ENCODE measurements around the gene RANBP1. TPM values are rescaled to one million over a fixed set of nuclear protein-coding genes. Genes with fewer than 3 reads are reported as not detected.

The RANBP1 gene
- total RNA-seq, 1 experiment from 2014 or later: 522 TPM

GRCh38 chr22:20111689-20112622, 3.9 kb upstream of the RANBP1 start:
- H3K9me3 Mint-ChIP-seq: no peaks in the 10 kb centered on the region
- H3K4me2 ChIP-seq (ENCODE audit: insufficient read depth, insufficient read length, low read length): no peak overlapping the region

More at GRCh38 chr22:20111689-20112622, 3.9 kb upstream of the RANBP1 start:
- Histone ChIP-seq H3K9ac (ENCODE audit: extremely low read depth, insufficient read length, low read length) (no peak overlapping the region), H3K79me2 (ENCODE audit: insufficient read depth, low read length) (no peaks in the 10 kb centered on the region; the same call in 1 of the 2 replicates), H2BK12ac (ENCODE audit: insufficient read length, low read depth, low read length) (no peak overlapping the region), H3K9me3 (ENCODE audit: control insufficient read depth, low read depth, low read length) (no peaks in the 10 kb centered on the region), H3T11ph (ENCODE audit: low read length) (no peak overlapping the region), H3K4ac (ENCODE audit: low read depth, low read length) (no peak overlapping the region), H3K56ac (ENCODE audit: insufficient read length, low read depth, low read length) (no peak overlapping the region), H4K5ac (ENCODE audit: insufficient read length, low read depth, low read length) (no peak overlapping the region), H3K14ac (ENCODE audit: insufficient read depth, low read length) (no peak overlapping the region), H4K20me1 (ENCODE audit: control insufficient read depth, insufficient read depth, insufficient read length) (no peaks in the 10 kb centered on the region), H4K8ac (replicated peaks; ENCODE audit: insufficient read length, low read depth, low read length) (no peak overlapping the region), H3K27me3 (ENCODE audit: insufficient read depth, low read length) (no peaks in the 10 kb centered on the region), H3K23me2 (ENCODE audit: insufficient read length, low read depth, low read length, poor library complexity, severe bottlenecking) (peaks cover 3% of the 10 kb centered on the region), H2BK120ac (ENCODE audit: low read depth, low read length, poor library complexity, severe bottlenecking) (no peak overlapping the region), H2BK20ac (ENCODE audit: low read depth, low read length, poor library complexity, severe bottlenecking) (no peak overlapping the region), H2BK5ac (ENCODE audit: insufficient read length, low read length) (no peak overlapping the region), H3K23ac (ENCODE audit: insufficient read length, low read depth, low read length) (no peak overlapping the region), H3K79me1 (ENCODE audit: insufficient read depth, low read depth, low read length, poor library complexity, severe bottlenecking) (peaks cover 3% of the 10 kb centered on the region), H3K4me1 (ENCODE audit: insufficient read depth, low read length) (no peaks in the 10 kb centered on the region), H2BK15ac (ENCODE audit: low read depth, low read length) (no peak overlapping the region), H2AK5ac (ENCODE audit: insufficient read length, low read length) (no peak overlapping the region), H2AFZ (ENCODE audit: low read length) (no peak overlapping the region), H4K91ac (ENCODE audit: insufficient read length, low read depth, low read length) (no peak overlapping the region), H3K18ac (ENCODE audit: insufficient read length, low read depth, low read length) (no peak overlapping the region), H3K27ac (ENCODE audit: insufficient read length, low read depth, low read length) (no peak overlapping the region)
- Mint-ChIP-seq H3K27me3 (ENCODE audit: low read depth) (no peaks in the 10 kb centered on the region; the same call in 1 of the 2 replicates), H3K36me3 (ENCODE audit: insufficient read depth in 1 of 3, low read depth in 3 of 3) (peaks cover 27 to 65% (median 53%) of the 10 kb centered on the region in 3 experiments; a peak in 6 of 7 replicates), H3K27ac (peak overlapping the region; percentile 65 to 76 (median 75); a peak in 4 of 7 replicates), H3K4me1 (no peaks in the 10 kb centered on the region; a peak in 2 of 4 replicates), H3K4me3 (no peak overlapping the region)
- TF ChIP-seq, protein P1, sequence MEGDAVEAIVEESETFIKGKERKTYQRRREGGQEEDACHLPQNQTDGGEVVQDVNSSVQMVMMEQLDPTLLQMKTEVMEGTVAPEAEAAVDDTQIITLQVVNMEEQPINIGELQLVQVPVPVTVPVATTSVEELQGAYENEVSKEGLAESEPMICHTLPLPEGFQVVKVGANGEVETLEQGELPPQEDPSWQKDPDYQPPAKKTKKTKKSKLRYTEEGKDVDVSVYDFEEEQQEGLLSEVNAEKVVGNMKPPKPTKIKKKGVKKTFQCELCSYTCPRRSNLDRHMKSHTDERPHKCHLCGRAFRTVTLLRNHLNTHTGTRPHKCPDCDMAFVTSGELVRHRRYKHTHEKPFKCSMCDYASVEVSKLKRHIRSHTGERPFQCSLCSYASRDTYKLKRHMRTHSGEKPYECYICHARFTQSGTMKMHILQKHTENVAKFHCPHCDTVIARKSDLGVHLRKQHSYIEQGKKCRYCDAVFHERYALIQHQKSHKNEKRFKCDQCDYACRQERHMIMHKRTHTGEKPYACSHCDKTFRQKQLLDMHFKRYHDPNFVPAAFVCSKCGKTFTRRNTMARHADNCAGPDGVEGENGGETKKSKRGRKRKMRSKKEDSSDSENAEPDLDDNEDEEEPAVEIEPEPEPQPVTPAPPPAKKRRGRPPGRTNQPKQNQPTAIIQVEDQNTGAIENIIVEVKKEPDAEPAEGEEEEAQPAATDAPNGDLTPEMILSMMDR (conservative IDR thresholded peaks at IDR 0.05): no peak
- DNase-seq: no peak
- no CpG with 5 or more reads among the region's 7 CpGs for WGBS (ENCODE audit: extremely low coverage, insufficient read length, low lambda C conversion rate)

Data from H9 (cell line).